ENCODE measurements around the gene ASTN1.

Gene ASTN1

GRCh38 chr1:176829261-176829660, 335.3 kb downstream of the ASTN1 start:
- no peak for TF ChIP-seq L3MBTL2 (conservative IDR thresholded peaks at IDR 0.05)
- no peak for TF ChIP-seq LEF1 (IDR thresholded peaks at IDR 0.05; ENCODE audit: borderline replicate concordance)
- no peak for TF ChIP-seq BHLHE40 (IDR thresholded peaks at IDR 0.05; ENCODE audit: borderline replicate concordance)
- TF ChIP-seq FOXM1 (IDR thresholded peaks at IDR 0.05; ENCODE audit: borderline replicate concordance), result no peak
- TF ChIP-seq ELF4 (IDR thresholded peaks at IDR 0.05), result no peak
- TF ChIP-seq CTBP1 (IDR thresholded peaks at IDR 0.05; ENCODE audit: borderline replicate concordance), result no peak
- POLR2A ChIA-PET, result no interaction called here
- DNase-seq (ENCODE audit: extremely low spot score), result no peak
- CTCF ChIA-PET, result no interaction called here

- ChIA-PET POLR2A (no interaction called here), CTCF (no interaction called here)
- TF ChIP-seq SP1 (IDR thresholded peaks at IDR 0.05) (no peak), BHLHE40 (IDR thresholded peaks at IDR 0.05; ENCODE audit: borderline replicate concordance) (no peak), ARNT (IDR thresholded peaks at IDR 0.05) (no peak), TARDBP (IDR thresholded peaks at IDR 0.05) (no peak), NFRKB (IDR thresholded peaks at IDR 0.05) (no peak), FOXK2 (IDR thresholded peaks at IDR 0.05) (no peak), ZNF384 (IDR thresholded peaks at IDR 0.05) (no peak), LEF1 (IDR thresholded peaks at IDR 0.05; ENCODE audit: borderline replicate concordance) (no peak), HDGF (IDR thresholded peaks at IDR 0.05; ENCODE audit: borderline replicate concordance) (no peak), FOXM1 (IDR thresholded peaks at IDR 0.05; ENCODE audit: borderline replicate concordance) (no peak), ELF4 (IDR thresholded peaks at IDR 0.05) (no peak), FOXA1 (IDR thresholded peaks at IDR 0.05) (no peak), L3MBTL2 (conservative IDR thresholded peaks at IDR 0.05) (no peak), CTBP1 (IDR thresholded peaks at IDR 0.05; ENCODE audit: borderline replicate concordance) (no peak)
- no peak for DNase-seq (ENCODE audit: extremely low spot score)
Measured at GRCh38 chr1:176826265-176826664, 338.2 kb downstream of the ASTN1 start.

GRCh38 chr1:176820391-176821031, 344.0 kb downstream of the ASTN1 start:
- CTCF ChIA-PET, result no interaction called here
- DNase-seq (ENCODE audit: extremely low spot score), result no peak
- POLR2A ChIA-PET, result no interaction called here
- TF ChIP-seq L3MBTL2 (conservative IDR thresholded peaks at IDR 0.05) (no peak), FOXK2 (IDR thresholded peaks at IDR 0.05) (no peak), ELF4 (IDR thresholded peaks at IDR 0.05) (no peak), SP1 (IDR thresholded peaks at IDR 0.05) (no peak), HDGF (IDR thresholded peaks at IDR 0.05; ENCODE audit: borderline replicate concordance) (no peak), NFRKB (IDR thresholded peaks at IDR 0.05) (no peak), LEF1 (IDR thresholded peaks at IDR 0.05; ENCODE audit: borderline replicate concordance) (no peak), FOXA1 (IDR thresholded peaks at IDR 0.05) (no peak), ZNF384 (IDR thresholded peaks at IDR 0.05) (no peak), FOXM1 (IDR thresholded peaks at IDR 0.05; ENCODE audit: borderline replicate concordance) (no peak), SUZ12 (IDR thresholded peaks at IDR 0.05) (no peak), PKNOX1 (IDR thresholded peaks at IDR 0.05) (no peak), CTBP1 (IDR thresholded peaks at IDR 0.05; ENCODE audit: borderline replicate concordance) (no peak), ARNT (IDR thresholded peaks at IDR 0.05) (no peak), TARDBP (IDR thresholded peaks at IDR 0.05) (no peak)

GRCh38 chr1:176816232-176816631, 348.3 kb downstream of the ASTN1 start:
- TF ChIP-seq HDGF (IDR thresholded peaks at IDR 0.05; ENCODE audit: borderline replicate concordance), result no peak
- TF ChIP-seq FOXM1 (IDR thresholded peaks at IDR 0.05; ENCODE audit: borderline replicate concordance), result no peak
- no peak for TF ChIP-seq CTBP1 (IDR thresholded peaks at IDR 0.05; ENCODE audit: borderline replicate concordance)
- TF ChIP-seq L3MBTL2 (conservative IDR thresholded peaks at IDR 0.05), result no peak
- TF ChIP-seq PKNOX1 (IDR thresholded peaks at IDR 0.05), result no peak
- ChIA-PET POLR2A (no interaction called here), CTCF (no interaction called here)
- no peak for DNase-seq (ENCODE audit: extremely low spot score)

- TF ChIP-seq ELF4 (IDR thresholded peaks at IDR 0.05) (no peak), TARDBP (IDR thresholded peaks at IDR 0.05) (no peak), FOXK2 (IDR thresholded peaks at IDR 0.05) (no peak), LEF1 (IDR thresholded peaks at IDR 0.05; ENCODE audit: borderline replicate concordance) (no peak), SUZ12 (IDR thresholded peaks at IDR 0.05) (no peak), BHLHE40 (IDR thresholded peaks at IDR 0.05; ENCODE audit: borderline replicate concordance) (no peak), FOXA1 (IDR thresholded peaks at IDR 0.05) (no peak), ZNF384 (IDR thresholded peaks at IDR 0.05) (no peak), PKNOX1 (IDR thresholded peaks at IDR 0.05) (no peak), NFRKB (IDR thresholded peaks at IDR 0.05) (no peak), HDGF (IDR thresholded peaks at IDR 0.05; ENCODE audit: borderline replicate concordance) (no peak), ARNT (IDR thresholded peaks at IDR 0.05) (no peak), CTBP1 (IDR thresholded peaks at IDR 0.05; ENCODE audit: borderline replicate concordance) (no peak), FOXM1 (IDR thresholded peaks at IDR 0.05; ENCODE audit: borderline replicate concordance) (no peak), L3MBTL2 (conservative IDR thresholded peaks at IDR 0.05) (no peak), SP1 (IDR thresholded peaks at IDR 0.05) (no peak)
- POLR2A ChIA-PET, result no interaction called here
- CTCF ChIA-PET, result no interaction called here
- DNase-seq (ENCODE audit: extremely low spot score), result no peak
Measured at GRCh38 chr1:176815621-176816020, 348.9 kb downstream of the ASTN1 start.

- ChIA-PET POLR2A (no interaction called here), CTCF (no interaction called here)
- TF ChIP-seq L3MBTL2 (conservative IDR thresholded peaks at IDR 0.05) (no peak), PKNOX1 (IDR thresholded peaks at IDR 0.05) (no peak), SUZ12 (IDR thresholded peaks at IDR 0.05) (no peak), ELF4 (IDR thresholded peaks at IDR 0.05) (no peak), CTBP1 (IDR thresholded peaks at IDR 0.05; ENCODE audit: borderline replicate concordance) (no peak), NFRKB (IDR thresholded peaks at IDR 0.05) (no peak), TARDBP (IDR thresholded peaks at IDR 0.05) (no peak), HDGF (IDR thresholded peaks at IDR 0.05; ENCODE audit: borderline replicate concordance) (no peak), ZNF384 (IDR thresholded peaks at IDR 0.05) (no peak), ARNT (IDR thresholded peaks at IDR 0.05) (no peak), BHLHE40 (IDR thresholded peaks at IDR 0.05; ENCODE audit: borderline replicate concordance) (no peak), FOXK2 (IDR thresholded peaks at IDR 0.05) (no peak), SP1 (IDR thresholded peaks at IDR 0.05) (no peak), LEF1 (IDR thresholded peaks at IDR 0.05; ENCODE audit: borderline replicate concordance) (no peak), FOXA1 (IDR thresholded peaks at IDR 0.05) (no peak), FOXM1 (IDR thresholded peaks at IDR 0.05; ENCODE audit: borderline replicate concordance) (no peak)
- no peak for DNase-seq (ENCODE audit: extremely low spot score)
Measured at GRCh38 chr1:176811511-176812288, 352.8 kb downstream of the ASTN1 start.

Measured in HEK293T (cell line).